Nephron (organoid): ENCODE results near the gene CEP41.

Experiments used
- H3K27ac Mint-ChIP-seq, 3 experiments: 2 replicates each; pipeline ENCODE4 v1.8.0; 2020; ENCODE audit warnings: mixed read lengths in 3 of 3, mild to moderate bottlenecking in 2 of 3, moderate library complexity in 1 of 3
- H3K27me3 Mint-ChIP-seq: 2 replicates; pipeline ENCODE4 v1.8.0; 2021; ENCODE audit warnings: low read depth, mild to moderate bottlenecking, moderate library complexity, mixed read lengths
- H3K36me3 Mint-ChIP-seq: 2 replicates; pipeline ENCODE4 v1.8.0; 2020; ENCODE audit warnings: low read depth, mixed read lengths
- H3K4me1 Mint-ChIP-seq: 2 replicates; pipeline ENCODE4 v1.8.0; 2020; ENCODE audit warnings: mixed read lengths
- H3K4me3 Mint-ChIP-seq, 3 experiments: 2 replicates each; pipeline ENCODE4 v1.8.0; 2020; ENCODE audit warnings: mild to moderate bottlenecking in 3 of 3, mixed read lengths in 3 of 3, moderate library complexity in 2 of 3
- H3K9me3 Mint-ChIP-seq: 2 replicates; pipeline ENCODE4 v1.8.0; 2020; ENCODE audit warnings: mixed read lengths
- CTCF ChIP-seq, 3 experiments: fragments of 200-600 bp; sonication (generic); IDR thresholded peaks; one replicate each; pipeline ENCODE4 v1.5.0; 2021; ENCODE audit warnings: antibody characterized with exemption in 3 of 3; ENCODE audit not compliant: unreplicated experiment in 3 of 3

CEP41 gene

GRCh38 chr7:130478991-130479390 lies 38.2 kb upstream of the CEP41 start:
- H3K27ac Mint-ChIP-seq, result peak overlapping the region in 1 of 3 experiments; percentile 43
- peaks cover 50% of the 10 kb centered on the region for H3K4me1 Mint-ChIP-seq

GRCh38 chr7:130476297-130477150 lies 35.7 kb upstream of the CEP41 start:
- Mint-ChIP-seq H3K4me1 (peaks cover 33% of the 10 kb centered on the region), H3K9me3 (peaks cover 10% of the 10 kb centered on the region), H3K4me3 (peak overlapping the region in 1 of 3 experiments; percentile 16), H3K27me3 (no peaks in the 10 kb centered on the region), H3K27ac (peak overlapping the region; percentile 63 to 76 (median 72)), H3K36me3 (peaks cover 3% of the 10 kb centered on the region)
- TF ChIP-seq CTCF (IDR thresholded peaks at IDR 0.05; ENCODE audit: unreplicated experiment in 3 of 3), result no peak

More at GRCh38 chr7:130478991-130479390, 38.2 kb upstream of the CEP41 start:
- TF ChIP-seq CTCF (IDR thresholded peaks at IDR 0.05; ENCODE audit: unreplicated experiment in 3 of 3), result no peak
- Mint-ChIP-seq H3K36me3 (peaks cover 3% of the 10 kb centered on the region), H3K4me3 (no peak overlapping the region), H3K9me3 (peaks cover 10% of the 10 kb centered on the region), H3K27me3 (no peaks in the 10 kb centered on the region)

GRCh38 chr7:130475776-130476175 lies 35.0 kb upstream of the CEP41 start:
- TF ChIP-seq CTCF (IDR thresholded peaks at IDR 0.05; ENCODE audit: unreplicated experiment in 3 of 3), result no peak
- Mint-ChIP-seq H3K27me3 (no peaks in the 10 kb centered on the region), H3K9me3 (peaks cover 10% of the 10 kb centered on the region), H3K4me1 (peaks cover 31% of the 10 kb centered on the region), H3K27ac (peak overlapping the region; percentile 33 to 76 (median 63)), H3K4me3 (no peak overlapping the region), H3K36me3 (peaks cover 3% of the 10 kb centered on the region)

GRCh38 chr7:130473876-130474275 lies 33.1 kb upstream of the CEP41 start:
- Mint-ChIP-seq H3K9me3 (peaks cover 5% of the 10 kb centered on the region), H3K4me1 (peaks cover 31% of the 10 kb centered on the region), H3K27me3 (no peaks in the 10 kb centered on the region), H3K36me3 (no peaks in the 10 kb centered on the region), H3K27ac (peak overlapping the region; percentile 84 to 94 (median 85)), H3K4me3 (no peak overlapping the region)
- no peak for TF ChIP-seq CTCF (IDR thresholded peaks at IDR 0.05; ENCODE audit: unreplicated experiment in 3 of 3)

- Mint-ChIP-seq H3K4me1 (peaks cover 31% of the 10 kb centered on the region), H3K4me3 (no peak overlapping the region), H3K36me3 (no peaks in the 10 kb centered on the region), H3K27me3 (no peaks in the 10 kb centered on the region), H3K9me3 (peaks cover 2% of the 10 kb centered on the region), H3K27ac (peak overlapping the region; percentile 84 to 94 (median 85))
- TF ChIP-seq CTCF (IDR thresholded peaks at IDR 0.05; ENCODE audit: unreplicated experiment in 3 of 3), result no peak
Measured at GRCh38 chr7:130473289-130473688, 32.5 kb upstream of the CEP41 start.

- Mint-ChIP-seq H3K27me3 (no peaks in the 10 kb centered on the region), H3K9me3 (no peaks in the 10 kb centered on the region), H3K4me1 (peaks cover 31% of the 10 kb centered on the region), H3K4me3 (no peak overlapping the region), H3K27ac (no peak overlapping the region), H3K36me3 (no peaks in the 10 kb centered on the region)
- TF ChIP-seq CTCF (IDR thresholded peaks at IDR 0.05; ENCODE audit: unreplicated experiment in 3 of 3), result no peak
Measured at GRCh38 chr7:130471974-130472373, 31.2 kb upstream of the CEP41 start.
